ENCODE data around the gene KCNMB2. TPM values are rescaled to one million over a fixed set of nuclear protein-coding genes. Genes with fewer than 3 reads are reported as not detected.

Gene KCNMB2
- total RNA-seq, 2 donors from 2014 or later = not detected

GRCh38 chr3:178777718-178778411, 241.6 kb downstream of the KCNMB2 start:
- H3K9me3 ChIP-seq (ENCODE audit: control insufficient read depth, low read length, poor library complexity, severe bottlenecking) = no peaks in the 10 kb centered on the region
- Mint-ChIP-seq H3K4me1 (no peaks in the 10 kb centered on the region), H3K4me3 (no peak overlapping the region), H3K27ac (no peak overlapping the region), H3K27me3 (no peaks in the 10 kb centered on the region), H3K36me3 (ENCODE audit: low read depth) (no peaks in the 10 kb centered on the region)
- no peak for DNase-seq
- no peak for ATAC-seq

GRCh38 chr3:178778589-178778988, 242.4 kb downstream of the KCNMB2 start:
- no peak overlapping the region for H3K4me3 Mint-ChIP-seq
- no peak for ATAC-seq

GRCh38 chr3:178785961-178786360, 249.7 kb downstream of the KCNMB2 start:
- no peak for DNase-seq
- Mint-ChIP-seq H3K36me3 (ENCODE audit: low read depth) (no peaks in the 10 kb centered on the region), H3K27ac (no peak overlapping the region), H3K4me3 (no peak overlapping the region), H3K27me3 (no peaks in the 10 kb centered on the region), H3K4me1 (no peaks in the 10 kb centered on the region)
- no peaks in the 10 kb centered on the region for H3K9me3 ChIP-seq (ENCODE audit: control insufficient read depth, low read length, poor library complexity, severe bottlenecking)
- ATAC-seq = no peak

More at GRCh38 chr3:178778589-178778988, 242.4 kb downstream of the KCNMB2 start:
- Mint-ChIP-seq H3K27ac (no peak overlapping the region), H3K36me3 (ENCODE audit: low read depth) (no peaks in the 10 kb centered on the region), H3K27me3 (no peaks in the 10 kb centered on the region), H3K4me1 (no peaks in the 10 kb centered on the region)
- no peaks in the 10 kb centered on the region for H3K9me3 ChIP-seq (ENCODE audit: control insufficient read depth, low read length, poor library complexity, severe bottlenecking)
- DNase-seq = no peak

GRCh38 chr3:178787960-178788359, 251.7 kb downstream of the KCNMB2 start:
- Mint-ChIP-seq H3K27ac (no peak overlapping the region), H3K4me3 (no peak overlapping the region), H3K4me1 (no peaks in the 10 kb centered on the region), H3K27me3 (no peaks in the 10 kb centered on the region), H3K36me3 (ENCODE audit: low read depth) (no peaks in the 10 kb centered on the region)
- ATAC-seq (no peak), DNase-seq (no peak)
- no peaks in the 10 kb centered on the region for H3K9me3 ChIP-seq (ENCODE audit: control insufficient read depth, low read length, poor library complexity, severe bottlenecking)

- ATAC-seq = no peak
- Mint-ChIP-seq H3K27ac (no peak overlapping the region), H3K27me3 (no peaks in the 10 kb centered on the region), H3K4me1 (no peaks in the 10 kb centered on the region), H3K4me3 (no peak overlapping the region), H3K36me3 (ENCODE audit: low read depth) (no peaks in the 10 kb centered on the region)
- DNase-seq = no peak
- no peaks in the 10 kb centered on the region for H3K9me3 ChIP-seq (ENCODE audit: control insufficient read depth, low read length, poor library complexity, severe bottlenecking)
Observed at GRCh38 chr3:178794711-178795110, 258.5 kb downstream of the KCNMB2 start.

GRCh38 chr3:178795349-178795748, 259.1 kb downstream of the KCNMB2 start:
- Mint-ChIP-seq H3K4me1 (no peaks in the 10 kb centered on the region), H3K27ac (no peak overlapping the region), H3K27me3 (no peaks in the 10 kb centered on the region), H3K4me3 (no peak overlapping the region), H3K36me3 (ENCODE audit: low read depth) (no peaks in the 10 kb centered on the region)
- DNase-seq (no peak), ATAC-seq (no peak)
- no peaks in the 10 kb centered on the region for H3K9me3 ChIP-seq (ENCODE audit: control insufficient read depth, low read length, poor library complexity, severe bottlenecking)

GRCh38 chr3:178802259-178802658, 266.0 kb downstream of the KCNMB2 start:
- H3K4me1 Mint-ChIP-seq = no peaks in the 10 kb centered on the region
- ATAC-seq = no peak
- no peak for DNase-seq
- H3K27me3 Mint-ChIP-seq = no peaks in the 10 kb centered on the region
- no peaks in the 10 kb centered on the region for H3K9me3 ChIP-seq (ENCODE audit: control insufficient read depth, low read length, poor library complexity, severe bottlenecking)
- no peaks in the 10 kb centered on the region for H3K36me3 Mint-ChIP-seq (ENCODE audit: low read depth)
- no peak overlapping the region for H3K4me3 Mint-ChIP-seq
- H3K27ac Mint-ChIP-seq = no peak overlapping the region

GRCh38 chr3:178802993-178803693, 266.9 kb downstream of the KCNMB2 start:
- DNase-seq (no peak), ATAC-seq (no peak)
- Mint-ChIP-seq H3K4me3 (no peak overlapping the region), H3K27me3 (no peaks in the 10 kb centered on the region), H3K27ac (no peak overlapping the region), H3K36me3 (ENCODE audit: low read depth) (no peaks in the 10 kb centered on the region), H3K4me1 (no peaks in the 10 kb centered on the region)
- no peaks in the 10 kb centered on the region for H3K9me3 ChIP-seq (ENCODE audit: control insufficient read depth, low read length, poor library complexity, severe bottlenecking)

- Mint-ChIP-seq H3K27me3 (no peaks in the 10 kb centered on the region), H3K4me3 (no peak overlapping the region), H3K27ac (no peak overlapping the region), H3K4me1 (no peaks in the 10 kb centered on the region), H3K36me3 (ENCODE audit: low read depth) (no peaks in the 10 kb centered on the region)
- ATAC-seq (no peak), DNase-seq (no peak)
- H3K9me3 ChIP-seq (ENCODE audit: control insufficient read depth, low read length, poor library complexity, severe bottlenecking) = no peaks in the 10 kb centered on the region
Observed at GRCh38 chr3:178804606-178805005, 268.4 kb downstream of the KCNMB2 start.

- Mint-ChIP-seq H3K27me3 (no peaks in the 10 kb centered on the region), H3K27ac (no peak overlapping the region), H3K4me3 (no peak overlapping the region), H3K4me1 (no peaks in the 10 kb centered on the region), H3K36me3 (ENCODE audit: low read depth) (no peaks in the 10 kb centered on the region)
- DNase-seq = no peak
- H3K9me3 ChIP-seq (ENCODE audit: control insufficient read depth, low read length, poor library complexity, severe bottlenecking) = no peaks in the 10 kb centered on the region
- ATAC-seq = no peak
Observed at GRCh38 chr3:178805741-178806140, 269.5 kb downstream of the KCNMB2 start.

- no peak for DNase-seq
- no peaks in the 10 kb centered on the region for H3K27me3 Mint-ChIP-seq
- no peak overlapping the region for H3K27ac Mint-ChIP-seq
- H3K9me3 ChIP-seq (ENCODE audit: control insufficient read depth, low read length, poor library complexity, severe bottlenecking) = no peaks in the 10 kb centered on the region
- no peak overlapping the region for H3K4me3 Mint-ChIP-seq
- no peaks in the 10 kb centered on the region for H3K4me1 Mint-ChIP-seq
- no peak for ATAC-seq
- H3K36me3 Mint-ChIP-seq (ENCODE audit: low read depth) = no peaks in the 10 kb centered on the region
Observed at GRCh38 chr3:178806651-178807050, 270.4 kb downstream of the KCNMB2 start.

- Mint-ChIP-seq H3K27ac (no peak overlapping the region), H3K4me1 (peaks cover 2% of the 10 kb centered on the region), H3K4me3 (no peak overlapping the region), H3K36me3 (ENCODE audit: low read depth) (no peaks in the 10 kb centered on the region), H3K27me3 (no peaks in the 10 kb centered on the region)
- ATAC-seq (no peak), DNase-seq (no peak)
- H3K9me3 ChIP-seq (ENCODE audit: control insufficient read depth, low read length, poor library complexity, severe bottlenecking) = no peaks in the 10 kb centered on the region
Observed at GRCh38 chr3:178807694-178808093, 271.5 kb downstream of the KCNMB2 start.

- Mint-ChIP-seq H3K27me3 (no peaks in the 10 kb centered on the region), H3K4me1 (peaks cover 2% of the 10 kb centered on the region), H3K27ac (no peak overlapping the region), H3K36me3 (ENCODE audit: low read depth) (no peaks in the 10 kb centered on the region), H3K4me3 (no peak overlapping the region)
- no peaks in the 10 kb centered on the region for H3K9me3 ChIP-seq (ENCODE audit: control insufficient read depth, low read length, poor library complexity, severe bottlenecking)
- no peak for DNase-seq
- no peak for ATAC-seq
Observed at GRCh38 chr3:178808748-178809147, 272.5 kb downstream of the KCNMB2 start.

GRCh38 chr3:178810181-178810580, 273.9 kb downstream of the KCNMB2 start:
- Mint-ChIP-seq H3K4me1 (peaks cover 2% of the 10 kb centered on the region), H3K36me3 (ENCODE audit: low read depth) (no peaks in the 10 kb centered on the region), H3K27me3 (no peaks in the 10 kb centered on the region), H3K4me3 (no peak overlapping the region), H3K27ac (no peak overlapping the region)
- no peak for ATAC-seq
- H3K9me3 ChIP-seq (ENCODE audit: control insufficient read depth, low read length, poor library complexity, severe bottlenecking) = no peaks in the 10 kb centered on the region
- DNase-seq = no peak
